Natural killer cell (primary cell): ENCODE results near the gene KRT82. TPM values are rescaled to one million over a fixed set of nuclear protein-coding genes. Genes with fewer than 3 reads are reported as not detected.

ENCODE experiments used
- ATAC-seq, 3 donors: fragments of 150-1000 bp in 2 of 3; fragments of 200-7000 bp in 1 of 3; cut with Tn5 transposase; 1 replicate in 1 of 3; 2 replicates in 2 of 3; pipeline ENCODE4 v1.10.0; 2021; ENCODE audit warnings: mild to moderate bottlenecking in 2 of 3, moderate library complexity in 2 of 3
- DNase-seq, 2 donors: peaks; one replicate each; pipeline versions ENCODE4 v3.0.0 to v3.0.0-alpha.2; 2013 to 2021; ENCODE audit warnings: mixed read lengths in 1 of 2
- H3K27ac ChIP-seq: one replicate; pipeline ENCODE4 v1.5.1; 2013; ENCODE audit warnings: mild to moderate bottlenecking, low read length
- H3K27me3 ChIP-seq: one replicate; pipeline ENCODE4 v1.6.1; 2013; ENCODE audit warnings: low read length; ENCODE audit not compliant: control insufficient read depth, insufficient read depth
- H3K36me3 ChIP-seq: one replicate; pipeline ENCODE4 v1.6.1; 2013; ENCODE audit warnings: low read length; ENCODE audit not compliant: control insufficient read depth, insufficient read depth
- H3K4me1 ChIP-seq: one replicate; pipeline ENCODE4 v1.6.1; 2013; ENCODE audit warnings: low read length; ENCODE audit not compliant: control insufficient read depth, insufficient read depth
- H3K4me3 ChIP-seq: one replicate; pipeline ENCODE4 v1.5.1; 2013; ENCODE audit warnings: low read length
- H3K9me3 ChIP-seq: one replicate; pipeline ENCODE4 v1.6.1; 2013; ENCODE audit warnings: low read length; ENCODE audit not compliant: control insufficient read depth, insufficient read depth
- H3K27ac Mint-ChIP-seq, 2 donors: one replicate each; pipeline ENCODE4 v1.8.0; 2022; ENCODE audit warnings: mild to moderate bottlenecking in 2 of 2, mixed read lengths in 2 of 2, moderate library complexity in 1 of 2
- H3K27me3 Mint-ChIP-seq, 2 donors: one replicate each; pipeline ENCODE4 v1.8.0; 2022; ENCODE audit warnings: low read depth in 2 of 2, mixed read lengths in 2 of 2
- H3K36me3 Mint-ChIP-seq: one replicate; pipeline ENCODE4 v1.8.0; 2022; ENCODE audit warnings: mixed read lengths
- H3K4me1 Mint-ChIP-seq, 2 donors: one replicate each; pipeline ENCODE4 v1.8.0; 2022; ENCODE audit warnings: mixed read lengths in 2 of 2
- H3K4me3 Mint-ChIP-seq: one replicate; pipeline ENCODE4 v1.8.0; 2022; ENCODE audit warnings: mild to moderate bottlenecking, moderate library complexity, mixed read lengths
- H3K9me3 Mint-ChIP-seq, 2 donors: one replicate each; pipeline ENCODE4 v1.8.0; 2022; ENCODE audit warnings: mixed read lengths in 2 of 2
- WGBS: methylation state at CpG from one replicate; pipeline ENCODE4 v1.1.7; 2013; ENCODE audit warnings: missing lambda C conversion rate; ENCODE audit not compliant: insufficient coverage; 5-methylcytosine and 5-hydroxymethylcytosine counted together
- intact Hi-C: fragments of 100-400 bp; cut with micrococcal nuclease; formaldehyde crosslinking; loops from one replicate; pipeline ENCODE4 v1.14.2; 2022
- total RNA-seq, 4 donors: library from RNA; stranded (reverse); fragments of 120-200 nt in 1 of 4; gene quantifications; one replicate each; pipeline versions ENCODE4 v1.2.3 to v1.2.4, GENCODE V29; 2013 to 2022
- TF ChIP-seq, protein P1 (sequence below): fragments of 200-600 bp; IDR thresholded peaks from one replicate; pipeline ENCODE4 v1.8.0; 2022; ENCODE audit warnings: antibody characterized with exemption

KRT82 gene
- total RNA-seq, 3 donors from 2014 or later (not counting 1 experiment from before 2014, with no cell fraction given), result not detected

DNA sequence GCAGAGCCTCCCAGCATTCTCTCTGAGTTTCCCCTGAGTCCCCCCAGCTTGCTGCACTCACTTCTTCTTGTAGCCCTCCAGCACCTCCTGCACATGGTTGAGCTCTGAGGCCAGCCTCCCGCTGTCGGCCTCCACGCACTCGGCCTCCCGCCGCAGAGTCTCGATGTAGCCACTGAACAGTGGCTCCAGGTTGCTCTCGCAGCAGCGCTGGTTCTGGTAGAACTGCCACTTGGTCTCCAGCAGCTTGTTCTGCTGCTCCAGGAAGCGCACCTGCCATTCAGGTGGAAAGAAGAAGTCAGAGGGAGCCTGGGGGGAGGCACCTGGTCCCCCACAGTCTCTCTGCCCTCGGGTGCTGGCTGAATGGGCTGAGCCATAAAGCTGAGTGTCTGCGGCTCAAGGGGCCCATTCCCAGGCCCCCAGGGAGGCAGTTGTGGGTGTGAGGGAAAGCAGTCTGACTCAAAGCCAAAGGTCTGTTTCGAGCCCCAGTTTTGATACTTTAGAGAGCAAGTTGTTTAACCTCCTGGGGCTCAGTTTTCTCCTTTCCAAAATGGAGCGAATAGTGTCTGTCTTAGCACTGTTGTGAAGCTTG, 41.1 kb downstream of the KRT82 start:
- peaks cover 44 to 61% of the 10 kb centered on the region in 2 donors for H3K27me3 Mint-ChIP-seq
- TF ChIP-seq, protein P1, sequence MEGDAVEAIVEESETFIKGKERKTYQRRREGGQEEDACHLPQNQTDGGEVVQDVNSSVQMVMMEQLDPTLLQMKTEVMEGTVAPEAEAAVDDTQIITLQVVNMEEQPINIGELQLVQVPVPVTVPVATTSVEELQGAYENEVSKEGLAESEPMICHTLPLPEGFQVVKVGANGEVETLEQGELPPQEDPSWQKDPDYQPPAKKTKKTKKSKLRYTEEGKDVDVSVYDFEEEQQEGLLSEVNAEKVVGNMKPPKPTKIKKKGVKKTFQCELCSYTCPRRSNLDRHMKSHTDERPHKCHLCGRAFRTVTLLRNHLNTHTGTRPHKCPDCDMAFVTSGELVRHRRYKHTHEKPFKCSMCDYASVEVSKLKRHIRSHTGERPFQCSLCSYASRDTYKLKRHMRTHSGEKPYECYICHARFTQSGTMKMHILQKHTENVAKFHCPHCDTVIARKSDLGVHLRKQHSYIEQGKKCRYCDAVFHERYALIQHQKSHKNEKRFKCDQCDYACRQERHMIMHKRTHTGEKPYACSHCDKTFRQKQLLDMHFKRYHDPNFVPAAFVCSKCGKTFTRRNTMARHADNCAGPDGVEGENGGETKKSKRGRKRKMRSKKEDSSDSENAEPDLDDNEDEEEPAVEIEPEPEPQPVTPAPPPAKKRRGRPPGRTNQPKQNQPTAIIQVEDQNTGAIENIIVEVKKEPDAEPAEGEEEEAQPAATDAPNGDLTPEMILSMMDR, result no peak
- H3K27me3 ChIP-seq, result peaks cover 24% of the 10 kb centered on the region

DNA sequence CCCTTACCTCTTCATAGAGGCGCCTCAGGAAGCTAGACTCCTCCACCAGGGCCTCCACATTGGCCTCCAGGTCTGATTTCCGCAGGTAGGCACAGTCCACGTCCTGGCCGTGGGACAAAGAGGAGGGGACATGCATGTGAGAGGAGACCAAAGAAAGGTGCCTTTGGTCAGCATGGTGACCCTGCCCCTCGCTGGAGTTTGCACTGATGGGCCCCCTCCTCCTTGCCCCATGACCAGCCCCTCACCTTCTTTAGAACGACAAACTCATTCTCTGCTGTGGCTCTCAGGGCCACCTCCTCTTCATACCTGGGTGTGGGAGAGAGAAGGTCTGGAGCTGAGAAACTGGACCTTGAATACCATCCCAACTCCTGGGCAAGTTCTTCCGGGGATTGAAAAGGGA, 42.1 kb downstream of the KRT82 start:
- Histone ChIP-seq H3K4me1 (peaks cover 33% of the 10 kb centered on the region), H3K36me3 (no peaks in the 10 kb centered on the region), H3K27ac (no peak overlapping the region), H3K9me3 (no peaks in the 10 kb centered on the region), H3K4me3 (no peak overlapping the region), H3K27me3 (peaks cover 23% of the 10 kb centered on the region)
- DNase-seq (no peak), ATAC-seq (no peak)
- no peaks in the 10 kb centered on the region for H3K9me3 Mint-ChIP-seq
- intact Hi-C loops, result no loop called here
- WGBS, result 95% methylated on average over 5 of the region's 7 CpGs
- no peaks in the 10 kb centered on the region for H3K36me3 Mint-ChIP-seq
- H3K4me3 Mint-ChIP-seq, result no peak overlapping the region
- no peak overlapping the region for H3K27ac Mint-ChIP-seq
- peaks cover 50 to 64% of the 10 kb centered on the region in 2 donors for H3K27me3 Mint-ChIP-seq
- TF ChIP-seq, protein P1, result no peak
- H3K4me1 Mint-ChIP-seq, result peaks cover 30 to 40% of the 10 kb centered on the region in 2 donors

More for the DNA sequence above, 41.1 kb downstream of the KRT82 start:
- Histone ChIP-seq H3K27ac (no peak overlapping the region), H3K36me3 (no peaks in the 10 kb centered on the region), H3K4me3 (no peak overlapping the region), H3K4me1 (peaks cover 23% of the 10 kb centered on the region), H3K9me3 (no peaks in the 10 kb centered on the region)
- Mint-ChIP-seq H3K4me1 (peaks cover 21 to 30% of the 10 kb centered on the region in 2 donors), H3K9me3 (no peaks in the 10 kb centered on the region), H3K36me3 (no peaks in the 10 kb centered on the region), H3K4me3 (no peak overlapping the region), H3K27ac (no peak overlapping the region)
- no peak for DNase-seq
- 85% methylated on average over 14 of the region's 14 CpGs for WGBS
- no peak for ATAC-seq
- intact Hi-C loops, result no loop called here

DNA sequence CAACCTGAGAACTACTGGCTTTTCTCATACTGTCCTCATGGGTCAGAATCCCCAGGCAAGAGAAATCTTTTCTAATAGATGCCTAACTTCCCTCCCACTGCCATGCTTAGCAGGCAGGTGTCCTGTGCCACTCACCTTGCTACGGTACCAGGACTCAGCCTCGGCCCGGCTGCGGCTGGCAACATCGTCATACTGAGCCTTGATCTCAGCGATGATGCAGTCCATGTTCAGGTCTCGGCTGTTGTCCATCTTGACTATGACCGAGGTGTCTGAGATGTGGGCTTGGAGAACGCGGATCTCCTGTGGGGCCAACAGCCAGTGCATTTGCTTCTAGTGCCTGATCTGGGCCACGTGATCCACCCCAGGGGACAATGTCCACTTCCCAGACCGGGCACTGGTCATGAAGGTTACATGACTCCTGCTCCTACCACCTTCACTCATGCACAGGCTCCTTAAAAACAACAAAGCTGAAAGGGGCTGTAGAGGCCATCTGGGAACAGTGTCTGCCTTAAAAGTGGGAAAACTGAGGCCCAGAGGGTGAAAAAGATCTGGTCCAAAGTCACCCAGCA, 42.9 kb downstream of the KRT82 start:
- Histone ChIP-seq H3K9me3 (no peaks in the 10 kb centered on the region), H3K36me3 (no peaks in the 10 kb centered on the region), H3K4me3 (no peak overlapping the region), H3K27me3 (peaks cover 19% of the 10 kb centered on the region), H3K27ac (no peak overlapping the region), H3K4me1 (peaks cover 41% of the 10 kb centered on the region)
- DNase-seq (no peak), ATAC-seq (no peak)
- Mint-ChIP-seq H3K27ac (no peak overlapping the region), H3K4me1 (peaks cover 39 to 44% of the 10 kb centered on the region in 2 donors), H3K9me3 (no peaks in the 10 kb centered on the region), H3K27me3 (peaks cover 49 to 67% of the 10 kb centered on the region in 2 donors), H3K4me3 (no peak overlapping the region), H3K36me3 (no peaks in the 10 kb centered on the region)
- intact Hi-C loops, result no loop called here
- TF ChIP-seq, protein P1, result no peak
- WGBS, result 94% methylated on average over 12 of the region's 12 CpGs
